Adrenal gland (tissue), 5 donors: ENCODE results near the gene TTLL5.

ENCODE experiments used
- POLR2A ChIP-seq, 2 donors: fragments of 450-650 bp; IDR thresholded peaks; one replicate each; pipeline ENCODE4 v1.6.1; 2017; ENCODE audit warnings: antibody characterized with exemption in 2 of 2, mild to moderate bottlenecking in 2 of 2, moderate library complexity in 1 of 2
- TF ChIP-seq, protein P1 (sequence below), 6 experiments: fragments of 450-650 bp in 4 of 6; fragments of 200-600 bp in 2 of 6; sonication (generic) in 1 of 6; IDR thresholded peaks; 1 replicate in 5 of 6; 2 replicates in 1 of 6; pipeline versions ENCODE4 v1.5.1 to v1.8.0; 2016 to 2021; ENCODE audit warnings: antibody characterized with exemption in 6 of 6, mild to moderate bottlenecking in 2 of 6, moderate library complexity in 1 of 6
- donor health status: DM: no; HTN: no; CAD: no.

DNA sequence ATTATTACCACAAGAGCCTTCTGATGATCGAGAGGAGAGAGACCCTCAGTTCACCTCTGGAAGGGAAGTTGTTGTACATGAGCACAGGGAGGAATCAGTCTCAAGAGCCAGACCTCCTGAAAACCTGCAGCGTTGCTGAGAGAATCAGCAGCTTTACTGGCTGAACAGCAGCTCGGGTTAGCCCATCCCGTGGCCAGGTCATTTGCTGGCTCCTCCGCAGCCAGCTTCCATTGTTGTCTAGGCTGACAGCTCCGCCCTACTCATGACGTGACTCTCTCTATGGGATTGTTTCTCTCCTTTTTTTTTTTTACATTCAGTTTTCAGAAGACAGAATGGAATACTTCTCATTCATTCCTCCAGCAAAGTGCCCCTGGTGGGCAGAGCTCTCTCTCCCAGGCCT, 250.8 kb downstream of the TTLL5 start:
- TF ChIP-seq, protein P1, sequence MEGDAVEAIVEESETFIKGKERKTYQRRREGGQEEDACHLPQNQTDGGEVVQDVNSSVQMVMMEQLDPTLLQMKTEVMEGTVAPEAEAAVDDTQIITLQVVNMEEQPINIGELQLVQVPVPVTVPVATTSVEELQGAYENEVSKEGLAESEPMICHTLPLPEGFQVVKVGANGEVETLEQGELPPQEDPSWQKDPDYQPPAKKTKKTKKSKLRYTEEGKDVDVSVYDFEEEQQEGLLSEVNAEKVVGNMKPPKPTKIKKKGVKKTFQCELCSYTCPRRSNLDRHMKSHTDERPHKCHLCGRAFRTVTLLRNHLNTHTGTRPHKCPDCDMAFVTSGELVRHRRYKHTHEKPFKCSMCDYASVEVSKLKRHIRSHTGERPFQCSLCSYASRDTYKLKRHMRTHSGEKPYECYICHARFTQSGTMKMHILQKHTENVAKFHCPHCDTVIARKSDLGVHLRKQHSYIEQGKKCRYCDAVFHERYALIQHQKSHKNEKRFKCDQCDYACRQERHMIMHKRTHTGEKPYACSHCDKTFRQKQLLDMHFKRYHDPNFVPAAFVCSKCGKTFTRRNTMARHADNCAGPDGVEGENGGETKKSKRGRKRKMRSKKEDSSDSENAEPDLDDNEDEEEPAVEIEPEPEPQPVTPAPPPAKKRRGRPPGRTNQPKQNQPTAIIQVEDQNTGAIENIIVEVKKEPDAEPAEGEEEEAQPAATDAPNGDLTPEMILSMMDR (IDR thresholded peaks at IDR 0.05): no peak
- no peak for TF ChIP-seq POLR2A (IDR thresholded peaks at IDR 0.05)
